Activated T-cell treated with anti-CD3 and anti-CD28 coated beads, Interleukin-2, amount 50 U/mL, for 72 hours (primary cell): ENCODE results near the gene BZW2. TPM values are rescaled to one million over a fixed set of nuclear protein-coding genes. Genes with fewer than 3 reads are reported as not detected.

ENCODE experiments used
- ATAC-seq, 2 donors: fragments of 150-1000 bp; cut with Tn5 transposase; replicated peaks in 1 of 2; 2 replicates each; pipeline ENCODE4 v1.10.0; 2021; ENCODE audit warnings: moderate library complexity in 2 of 2, mild to moderate bottlenecking in 1 of 2
- DNase-seq, 2 donors: peaks; one replicate each; pipeline ENCODE4 v3.0.0; 2021 to 2022; ENCODE audit warnings: mixed read lengths in 1 of 2
- H3K27ac Mint-ChIP-seq: one replicate; pipeline ENCODE4 v1.8.0; 2022; ENCODE audit warnings: mild to moderate bottlenecking, moderate library complexity, mixed read lengths
- H3K27me3 Mint-ChIP-seq: one replicate; pipeline ENCODE4 v1.8.0; 2022; ENCODE audit warnings: low read depth, mixed read lengths
- H3K36me3 Mint-ChIP-seq, 2 donors: one replicate each; pipeline ENCODE4 v1.8.0; 2022; ENCODE audit warnings: mixed read lengths in 2 of 2, mild to moderate bottlenecking in 1 of 2; ENCODE audit not compliant: insufficient read depth in 2 of 2
- H3K4me1 Mint-ChIP-seq: one replicate; pipeline ENCODE4 v1.8.0; 2022; ENCODE audit warnings: low read depth, mixed read lengths
- H3K4me3 Mint-ChIP-seq, 2 donors: one replicate each; pipeline ENCODE4 v1.8.0; 2022; ENCODE audit warnings: mild to moderate bottlenecking in 2 of 2, mixed read lengths in 2 of 2, moderate library complexity in 2 of 2
- H3K9me3 Mint-ChIP-seq, 2 donors: one replicate each; pipeline ENCODE4 v1.8.0; 2022; ENCODE audit warnings: mixed read lengths in 2 of 2
- total RNA-seq, 2 donors: library from RNA; stranded (reverse); gene quantifications; one replicate each; pipeline ENCODE4 v1.2.3, GENCODE V29; 2022

The BZW2 gene
- total RNA-seq, 2 donors from 2014 or later: 59.5 to 66.5 TPM

DNA sequence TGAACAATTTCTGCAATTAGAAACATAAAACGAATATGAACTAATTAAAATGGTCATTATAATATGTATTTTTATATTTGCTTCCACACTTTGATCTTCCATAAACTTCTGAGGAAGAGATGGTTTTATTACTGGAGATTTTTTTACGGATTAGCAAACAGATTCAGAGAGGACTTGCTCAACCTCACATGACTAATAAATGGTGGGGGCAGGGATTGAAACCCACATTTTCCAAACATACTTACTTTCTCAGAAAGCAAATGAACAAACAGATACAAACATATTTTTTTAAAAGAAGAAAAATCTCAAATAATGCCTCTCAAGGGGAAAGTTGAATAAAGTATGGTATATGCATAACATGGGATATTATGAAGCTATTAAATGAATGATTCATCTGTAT lies 18.7 kb upstream of the BZW2 start:
- H3K4me3 Mint-ChIP-seq: no peak overlapping the region
- no peaks in the 10 kb centered on the region for H3K9me3 Mint-ChIP-seq
- H3K27me3 Mint-ChIP-seq: no peaks in the 10 kb centered on the region
- peaks cover 2 to 4% of the 10 kb centered on the region in 2 donors for H3K36me3 Mint-ChIP-seq
- no peaks in the 10 kb centered on the region for H3K4me1 Mint-ChIP-seq
- H3K27ac Mint-ChIP-seq: no peak overlapping the region
- DNase-seq: no peak
- no peak for ATAC-seq

GRCh38 chr7:16630654-16631053 lies 15.3 kb upstream of the BZW2 start:
- H3K9me3 Mint-ChIP-seq: no peaks in the 10 kb centered on the region
- ATAC-seq (no peak), DNase-seq (no peak)
- no peak overlapping the region for H3K4me3 Mint-ChIP-seq
- no peak overlapping the region for H3K27ac Mint-ChIP-seq
- H3K36me3 Mint-ChIP-seq: peaks cover 1 to 2% of the 10 kb centered on the region in 2 donors
- H3K4me1 Mint-ChIP-seq: no peaks in the 10 kb centered on the region
- no peaks in the 10 kb centered on the region for H3K27me3 Mint-ChIP-seq

DNA sequence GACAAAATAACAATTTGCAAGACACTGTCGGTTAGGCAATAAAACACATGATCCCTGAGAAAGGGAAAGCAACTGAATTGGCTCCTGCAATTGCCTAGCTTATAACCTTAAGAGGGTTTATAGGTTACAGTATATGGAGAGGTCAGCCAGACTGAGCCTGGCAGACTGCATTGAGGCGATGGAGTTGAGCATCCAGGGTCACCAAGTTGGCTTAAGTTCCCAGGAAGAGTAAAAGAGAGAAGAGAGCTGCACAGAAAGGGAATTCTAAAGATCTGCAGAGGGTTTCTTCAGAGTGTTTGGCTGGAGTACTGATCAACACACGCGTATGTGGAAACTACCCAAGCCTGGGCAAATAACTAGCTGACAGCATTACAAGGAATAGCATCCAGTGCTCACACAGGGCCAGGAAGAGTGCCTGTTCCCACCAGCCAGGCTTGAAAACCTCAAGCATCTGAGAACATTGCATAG lies 11.7 kb upstream of the BZW2 start:
- Mint-ChIP-seq H3K4me3 (no peak overlapping the region), H3K36me3 (peaks cover 2 to 4% of the 10 kb centered on the region in 2 donors), H3K4me1 (no peaks in the 10 kb centered on the region), H3K27me3 (no peaks in the 10 kb centered on the region), H3K9me3 (no peaks in the 10 kb centered on the region), H3K27ac (no peak overlapping the region)
- ATAC-seq (no peak), DNase-seq (no peak)

DNA sequence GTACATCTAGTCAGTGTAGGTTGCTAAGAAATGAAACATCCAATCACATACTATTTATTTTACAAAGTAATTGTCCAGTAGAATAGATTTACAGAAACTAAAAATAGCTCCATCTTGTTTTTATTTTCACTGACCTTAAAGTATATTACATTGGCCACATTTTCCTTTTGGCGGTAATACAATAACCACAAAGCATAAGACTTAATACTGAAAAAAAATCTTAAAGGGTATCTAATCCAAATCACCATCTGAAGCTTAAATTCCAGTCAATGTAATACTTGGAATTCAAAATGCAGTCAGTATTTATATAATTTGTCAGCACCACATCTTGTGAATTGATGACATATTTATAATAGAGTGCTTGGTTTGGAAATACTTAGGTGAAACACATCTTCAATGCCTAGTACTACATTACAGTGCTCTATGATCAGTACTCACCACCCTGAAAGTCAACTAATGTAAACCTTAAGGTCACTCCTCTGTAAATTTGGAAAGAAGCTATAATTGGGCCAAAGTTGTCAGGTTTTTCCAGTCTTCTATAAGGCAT lies 9.4 kb upstream of the BZW2 start:
- no peaks in the 10 kb centered on the region for H3K4me1 Mint-ChIP-seq
- H3K36me3 Mint-ChIP-seq: peaks cover 2 to 7% of the 10 kb centered on the region in 2 donors
- no peaks in the 10 kb centered on the region for H3K9me3 Mint-ChIP-seq
- no peak overlapping the region for H3K4me3 Mint-ChIP-seq
- ATAC-seq (no peak), DNase-seq (no peak)
- H3K27ac Mint-ChIP-seq: no peak overlapping the region
- H3K27me3 Mint-ChIP-seq: no peaks in the 10 kb centered on the region

GRCh38 chr7:16637379-16637778 lies 8.6 kb upstream of the BZW2 start:
- ATAC-seq: no peak
- no peak overlapping the region for H3K4me3 Mint-ChIP-seq
- no peak for DNase-seq
- no peaks in the 10 kb centered on the region for H3K9me3 Mint-ChIP-seq
- H3K27ac Mint-ChIP-seq: no peak overlapping the region
- H3K36me3 Mint-ChIP-seq: peaks cover 2 to 6% of the 10 kb centered on the region in 2 donors
- H3K27me3 Mint-ChIP-seq: no peaks in the 10 kb centered on the region
- no peaks in the 10 kb centered on the region for H3K4me1 Mint-ChIP-seq

DNA sequence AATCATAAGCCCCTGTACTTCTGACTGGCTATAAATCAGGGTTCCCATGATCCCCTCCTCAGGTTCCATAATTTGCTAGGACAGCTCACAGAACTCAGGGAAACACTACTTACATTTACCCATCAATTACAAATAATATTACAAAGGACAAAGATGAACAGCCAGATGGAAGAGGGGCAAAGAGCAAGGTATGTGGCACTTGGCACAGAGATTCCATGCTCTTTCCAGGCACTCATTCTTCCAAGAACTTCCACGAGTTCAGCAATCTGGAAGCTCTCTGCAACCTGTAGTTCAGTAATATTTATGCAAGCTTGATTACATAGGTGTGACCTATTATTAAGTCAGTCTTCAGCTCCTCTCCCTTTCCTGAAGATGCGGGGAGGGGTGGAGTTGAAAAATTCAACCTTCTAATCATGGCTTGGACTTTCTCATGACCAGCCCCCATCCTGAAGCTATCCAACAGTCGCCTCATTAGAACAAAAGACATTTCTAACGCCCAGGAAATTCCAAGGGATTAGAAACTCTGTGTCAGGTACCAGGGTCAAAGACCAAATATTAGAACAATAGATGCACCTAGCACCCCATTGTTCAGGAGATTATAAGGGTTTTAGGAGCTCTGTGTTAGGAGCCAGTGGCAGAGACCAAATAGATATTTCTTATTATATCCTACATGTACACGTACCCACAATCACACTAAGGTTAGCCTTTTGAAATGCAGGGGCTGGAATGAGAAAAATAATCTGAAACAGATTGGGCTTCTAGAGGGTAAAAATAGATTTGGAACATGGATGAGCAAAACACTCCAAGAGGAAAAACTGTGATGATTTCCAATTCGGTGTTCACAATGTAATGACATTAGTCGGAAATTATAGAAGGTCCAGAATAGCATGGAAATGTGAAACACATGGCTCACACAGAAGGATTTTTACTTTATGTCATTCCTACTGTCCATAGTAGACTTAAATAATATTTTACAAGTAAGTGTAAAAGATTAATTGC lies 7.4 kb upstream of the BZW2 start:
- Mint-ChIP-seq H3K4me3 (no peak overlapping the region), H3K27me3 (no peaks in the 10 kb centered on the region), H3K27ac (no peak overlapping the region), H3K4me1 (peaks cover 8% of the 10 kb centered on the region), H3K36me3 (peaks cover 2 to 6% of the 10 kb centered on the region in 2 donors), H3K9me3 (no peaks in the 10 kb centered on the region)
- DNase-seq (no peak), ATAC-seq (no peak)

DNA sequence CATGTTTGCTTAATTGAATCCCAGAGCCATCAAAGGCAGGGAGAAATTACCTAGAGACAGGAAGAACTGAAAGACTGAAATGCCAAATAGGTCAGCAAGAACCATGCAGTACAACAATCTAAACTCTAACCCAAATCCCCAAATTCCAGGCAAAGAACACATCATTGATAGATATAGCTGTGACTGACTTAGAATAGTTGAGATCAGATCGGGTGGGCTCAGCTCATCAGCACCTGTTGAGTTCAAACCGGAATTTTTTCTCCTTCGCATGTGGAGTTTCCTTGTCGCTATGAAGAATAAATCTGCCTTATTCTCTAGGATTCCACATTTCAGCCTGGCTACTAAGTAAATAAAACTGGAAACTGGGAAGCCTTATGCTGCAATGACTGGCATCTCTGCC lies 1.8 kb upstream of the BZW2 start:
- Mint-ChIP-seq H3K27ac (no peak overlapping the region), H3K4me3 (peak overlapping the region; percentile 94 to 100), H3K4me1 (peaks cover 43% of the 10 kb centered on the region), H3K36me3 (peaks cover 9 to 14% of the 10 kb centered on the region in 2 donors), H3K9me3 (no peaks in the 10 kb centered on the region), H3K27me3 (no peaks in the 10 kb centered on the region)
- no peak for ATAC-seq
- DNase-seq: no peak

GRCh38 chr7:16644636-16645592 lies 1.1 kb upstream of the BZW2 start:
- H3K9me3 Mint-ChIP-seq: no peaks in the 10 kb centered on the region
- peak overlapping the region; percentile 94 to 100 for H3K4me3 Mint-ChIP-seq
- H3K4me1 Mint-ChIP-seq: peaks cover 51% of the 10 kb centered on the region
- DNase-seq: peak; percentile 63 to 65
- H3K27ac Mint-ChIP-seq: peak overlapping the region; percentile 96
- peak; percentile 0 to 25 for ATAC-seq
- H3K36me3 Mint-ChIP-seq: peaks cover 9 to 14% of the 10 kb centered on the region in 2 donors
- no peaks in the 10 kb centered on the region for H3K27me3 Mint-ChIP-seq

GRCh38 chr7:16646472-16647072 lies 591 bp downstream of the BZW2 start:
- Mint-ChIP-seq H3K4me1 (peaks cover 67% of the 10 kb centered on the region), H3K9me3 (no peaks in the 10 kb centered on the region), H3K36me3 (peaks cover 9 to 10% of the 10 kb centered on the region in 2 donors), H3K27ac (peak overlapping the region; percentile 95), H3K27me3 (no peaks in the 10 kb centered on the region), H3K4me3 (peak overlapping the region; percentile 94 to 100)
- ATAC-seq (no peak), DNase-seq (no peak)

DNA sequence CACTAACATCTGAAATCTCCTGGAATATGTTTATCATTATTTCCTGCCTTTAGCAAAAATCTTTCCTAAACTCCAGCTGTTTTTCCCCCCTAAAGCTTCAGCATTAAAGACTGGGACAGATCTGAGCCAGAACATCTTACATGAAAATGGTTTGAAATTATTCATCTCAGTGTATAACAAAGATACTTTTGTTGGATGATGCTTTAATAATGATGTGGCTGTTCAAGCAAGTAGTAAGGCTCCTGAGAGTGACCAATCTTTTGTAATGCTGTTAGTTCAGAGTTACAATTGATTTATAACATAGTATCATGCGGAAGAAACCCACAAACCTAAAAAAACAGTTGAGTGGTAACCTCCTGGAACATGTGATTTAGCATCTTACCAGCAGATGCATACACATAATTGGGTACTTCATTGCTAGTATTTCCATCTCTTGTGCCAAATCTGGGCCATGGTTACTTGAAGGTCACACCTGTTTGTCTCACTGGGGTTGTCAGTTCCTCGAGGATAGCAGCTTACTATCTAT lies 1.5 kb downstream of the BZW2 start:
- Mint-ChIP-seq H3K27me3 (no peaks in the 10 kb centered on the region), H3K27ac (peak overlapping the region; percentile 95), H3K9me3 (no peaks in the 10 kb centered on the region), H3K36me3 (peaks cover 9 to 10% of the 10 kb centered on the region in 2 donors), H3K4me3 (peak overlapping the region; percentile 94 to 100), H3K4me1 (peaks cover 69% of the 10 kb centered on the region)
- DNase-seq: peak in 1 of 2 donors; percentile 14
- no peak for ATAC-seq

GRCh38 chr7:16648551-16648950 lies 2.6 kb downstream of the BZW2 start:
- H3K36me3 Mint-ChIP-seq: peaks cover 9 to 10% of the 10 kb centered on the region in 2 donors
- H3K9me3 Mint-ChIP-seq: no peaks in the 10 kb centered on the region
- peak overlapping the region; percentile 55 for H3K27ac Mint-ChIP-seq
- peak overlapping the region; percentile 44 to 94 for H3K4me3 Mint-ChIP-seq
- no peaks in the 10 kb centered on the region for H3K27me3 Mint-ChIP-seq
- no peak for ATAC-seq
- peaks cover 71% of the 10 kb centered on the region for H3K4me1 Mint-ChIP-seq
- DNase-seq: no peak

GRCh38 chr7:16649196-16649595 lies 3.2 kb downstream of the BZW2 start:
- no peak for ATAC-seq
- Mint-ChIP-seq H3K9me3 (no peaks in the 10 kb centered on the region), H3K36me3 (peaks cover 9 to 10% of the 10 kb centered on the region in 2 donors), H3K27me3 (no peaks in the 10 kb centered on the region), H3K4me3 (peak overlapping the region; percentile 44 to 94), H3K4me1 (peaks cover 67% of the 10 kb centered on the region), H3K27ac (peak overlapping the region; percentile 65)
- DNase-seq: no peak
